ENCODE results near the gene MYF5. TPM values are rescaled to one million over a fixed set of nuclear protein-coding genes. Genes with fewer than 3 reads are reported as not detected.

Gene MYF5
- total RNA-seq, 1 experiment from 2014 or later, result not detected

- no peaks in the 10 kb centered on the region for H3K27me3 Mint-ChIP-seq (ENCODE audit: low read depth)
- TF ChIP-seq CREM (CRISPR knock-in tag; IDR thresholded peaks at IDR 0.05) (no peak), NFATC4 (CRISPR knock-in tag; IDR thresholded peaks at IDR 0.05) (no peak), ARID4B (CRISPR knock-in tag; IDR thresholded peaks at IDR 0.05; ENCODE audit: borderline replicate concordance) (no peak), SMAD3 (CRISPR knock-in tag; IDR thresholded peaks at IDR 0.05; ENCODE audit: borderline replicate concordance) (no peak), NR1H2 (CRISPR knock-in tag; IDR thresholded peaks at IDR 0.05) (no peak), CDX4 (CRISPR knock-in tag; IDR thresholded peaks at IDR 0.05; ENCODE audit: borderline replicate concordance) (no peak), CTCF (IDR thresholded peaks at IDR 0.05) (no peak), RELA (CRISPR knock-in tag; IDR thresholded peaks at IDR 0.05; ENCODE audit: borderline replicate concordance) (no peak), ZNF423 (CRISPR knock-in tag; IDR thresholded peaks at IDR 0.05) (no peak), RORB (CRISPR knock-in tag; IDR thresholded peaks at IDR 0.05) (no peak), FOXK1 (CRISPR knock-in tag; IDR thresholded peaks at IDR 0.05) (no peak), MXD4 (CRISPR knock-in tag; IDR thresholded peaks at IDR 0.05; ENCODE audit: borderline replicate concordance) (no peak), USF2 (CRISPR knock-in tag; IDR thresholded peaks at IDR 0.05) (no peak), MLX (CRISPR knock-in tag; IDR thresholded peaks at IDR 0.05) (no peak), CBFB (CRISPR knock-in tag; IDR thresholded peaks at IDR 0.05; ENCODE audit: low read depth) (no peak), ZSCAN18 (CRISPR knock-in tag; IDR thresholded peaks at IDR 0.05) (no peak), MYBL2 (CRISPR knock-in tag; IDR thresholded peaks at IDR 0.05) (no peak)
- TF ChIP-seq, protein P1, sequence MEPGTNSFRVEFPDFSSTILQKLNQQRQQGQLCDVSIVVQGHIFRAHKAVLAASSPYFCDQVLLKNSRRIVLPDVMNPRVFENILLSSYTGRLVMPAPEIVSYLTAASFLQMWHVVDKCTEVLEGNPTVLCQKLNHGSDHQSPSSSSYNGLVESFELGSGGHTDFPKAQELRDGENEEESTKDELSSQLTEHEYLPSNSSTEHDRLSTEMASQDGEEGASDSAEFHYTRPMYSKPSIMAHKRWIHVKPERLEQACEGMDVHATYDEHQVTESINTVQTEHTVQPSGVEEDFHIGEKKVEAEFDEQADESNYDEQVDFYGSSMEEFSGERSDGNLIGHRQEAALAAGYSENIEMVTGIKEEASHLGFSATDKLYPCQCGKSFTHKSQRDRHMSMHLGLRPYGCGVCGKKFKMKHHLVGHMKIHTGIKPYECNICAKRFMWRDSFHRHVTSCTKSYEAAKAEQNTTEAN (CRISPR knock-in tag; IDR thresholded peaks at IDR 0.05), result no peak
- TF ChIP-seq, protein P2, sequence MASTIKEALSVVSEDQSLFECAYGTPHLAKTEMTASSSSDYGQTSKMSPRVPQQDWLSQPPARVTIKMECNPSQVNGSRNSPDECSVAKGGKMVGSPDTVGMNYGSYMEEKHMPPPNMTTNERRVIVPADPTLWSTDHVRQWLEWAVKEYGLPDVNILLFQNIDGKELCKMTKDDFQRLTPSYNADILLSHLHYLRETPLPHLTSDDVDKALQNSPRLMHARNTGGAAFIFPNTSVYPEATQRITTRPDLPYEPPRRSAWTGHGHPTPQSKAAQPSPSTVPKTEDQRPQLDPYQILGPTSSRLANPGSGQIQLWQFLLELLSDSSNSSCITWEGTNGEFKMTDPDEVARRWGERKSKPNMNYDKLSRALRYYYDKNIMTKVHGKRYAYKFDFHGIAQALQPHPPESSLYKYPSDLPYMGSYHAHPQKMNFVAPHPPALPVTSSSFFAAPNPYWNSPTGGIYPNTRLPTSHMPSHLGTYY (CRISPR knock-in tag; IDR thresholded peaks at IDR 0.05), result no peak
- TF ChIP-seq, protein P3, sequence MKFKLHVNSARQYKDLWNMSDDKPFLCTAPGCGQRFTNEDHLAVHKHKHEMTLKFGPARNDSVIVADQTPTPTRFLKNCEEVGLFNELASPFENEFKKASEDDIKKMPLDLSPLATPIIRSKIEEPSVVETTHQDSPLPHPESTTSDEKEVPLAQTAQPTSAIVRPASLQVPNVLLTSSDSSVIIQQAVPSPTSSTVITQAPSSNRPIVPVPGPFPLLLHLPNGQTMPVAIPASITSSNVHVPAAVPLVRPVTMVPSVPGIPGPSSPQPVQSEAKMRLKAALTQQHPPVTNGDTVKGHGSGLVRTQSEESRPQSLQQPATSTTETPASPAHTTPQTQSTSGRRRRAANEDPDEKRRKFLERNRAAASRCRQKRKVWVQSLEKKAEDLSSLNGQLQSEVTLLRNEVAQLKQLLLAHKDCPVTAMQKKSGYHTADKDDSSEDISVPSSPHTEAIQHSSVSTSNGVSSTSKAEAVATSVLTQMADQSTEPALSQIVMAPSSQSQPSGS (CRISPR knock-in tag; IDR thresholded peaks at IDR 0.05; ENCODE audit: borderline replicate concordance, low read depth), result no peak
- POLR2A ChIA-PET, result interaction anchor here (1.0 kb wide), 1 partner anchor 27 kb away, joined by 3 read pairs; no protein-coding TSS in a partner anchor
- ATAC-seq (no peak), DNase-seq (ENCODE audit: low spot score) (no peak)
- H3K4me3 Mint-ChIP-seq, result no peak overlapping the region
- no peaks in the 10 kb centered on the region for H3K9me3 Mint-ChIP-seq
- peaks cover 46% of the 10 kb centered on the region for H3K4me1 Mint-ChIP-seq
- CTCF ChIA-PET, result interaction anchor here (1.5 kb wide), 1 partner anchor 288 kb away, joined by 3 read pairs; no protein-coding TSS in a partner anchor
- H3K36me3 Mint-ChIP-seq, result no peaks in the 10 kb centered on the region
- H3K27ac Mint-ChIP-seq, result no peak overlapping the region
Observed at GRCh38 chr12:80761838-80762237, 45.1 kb downstream of the MYF5 start.
